Activated CD8-positive, alpha-beta memory T cell treated with anti-CD3 and anti-CD28 coated beads, Interleukin-2, amount 10 ng/mL, durations not matched to agents 7 days and 5 days (primary cell): ENCODE results near the gene ATP5F1E. TPM values are rescaled to one million over a fixed set of nuclear protein-coding genes. Genes with fewer than 3 reads are reported as not detected.
"Not testable (repeated sequence)": the region's sequence is repeated elsewhere in the genome, so short reads cannot be mapped to it uniquely, and the experiment has no call there.

Source experiments
- ATAC-seq: fragments of 150-1000 bp; cut with Tn5 transposase; one replicate; pipeline ENCODE4 v1.10.0; 2021; ENCODE audit warnings: moderate library complexity
- CTCF ChIA-PET: fragments of 350-600 bp; sonication (Branson Sonifier 250); formaldehyde crosslinking; loops from one replicate; lab custom pipeline; 2021; ENCODE audit warnings: antibody characterized with exemption; lab: Charles Lee
- DNase-seq: peaks from one replicate; pipeline ENCODE4 v3.0.0-alpha.2; 2020
- H3K27ac Mint-ChIP-seq: one replicate; pipeline ENCODE4 v1.8.0; 2021; ENCODE audit warnings: mild to moderate bottlenecking, mixed read lengths
- H3K27me3 Mint-ChIP-seq: one replicate; pipeline ENCODE4 v1.8.0; 2021; ENCODE audit warnings: mixed read lengths
- H3K36me3 Mint-ChIP-seq: one replicate; pipeline ENCODE4 v1.8.0; 2021; ENCODE audit warnings: mild to moderate bottlenecking, mixed read lengths
- H3K4me1 Mint-ChIP-seq: one replicate; pipeline ENCODE4 v1.8.0; 2021; ENCODE audit warnings: mixed read lengths
- H3K4me3 Mint-ChIP-seq: one replicate; pipeline ENCODE4 v1.8.0; 2021; ENCODE audit warnings: mild to moderate bottlenecking, moderate library complexity, mixed read lengths
- H3K9me3 Mint-ChIP-seq: one replicate; pipeline ENCODE4 v1.8.0; 2022; ENCODE audit warnings: low read depth, mixed read lengths
- total RNA-seq, 2 experiments: library from RNA; stranded (reverse); gene quantifications; one replicate each; pipeline ENCODE4 v1.2.3, GENCODE V29; 2021

ATP5F1E gene
- total RNA-seq, 2 experiments from 2014 or later, result 78.3 to 80.8 TPM

DNA sequence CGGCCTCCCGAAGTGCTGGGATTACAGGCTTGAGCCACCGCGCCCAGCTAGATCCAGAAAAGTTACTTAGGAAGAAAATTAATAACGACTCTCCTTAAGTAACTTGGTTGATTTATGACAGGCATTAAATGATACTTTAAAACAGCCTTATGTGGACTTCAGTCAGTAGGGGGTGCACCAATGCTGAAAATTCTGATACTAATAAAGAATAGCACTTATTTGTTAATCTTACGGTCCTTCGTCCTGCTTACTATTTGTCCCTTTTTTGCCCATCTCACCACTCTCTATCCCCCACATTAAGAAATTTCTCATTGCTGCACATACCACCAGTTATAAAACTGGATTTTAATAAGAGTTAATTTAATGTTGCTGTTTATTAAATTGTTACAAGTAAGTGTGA lies 23.2 kb upstream of the ATP5F1E start:
- DNase-seq (no peak), ATAC-seq (no peak)
- Mint-ChIP-seq H3K9me3 (no peaks in the 10 kb centered on the region), H3K36me3 (no peaks in the 10 kb centered on the region), H3K27me3 (peaks cover 51% of the 10 kb centered on the region), H3K4me3 (no peak overlapping the region), H3K27ac (no peak overlapping the region), H3K4me1 (no peaks in the 10 kb centered on the region)
- CTCF ChIA-PET, result interaction anchor here (1.2 kb wide), 1 partner anchor 33 kb away, joined by 3 read pairs; no protein-coding TSS in a partner anchor

DNA sequence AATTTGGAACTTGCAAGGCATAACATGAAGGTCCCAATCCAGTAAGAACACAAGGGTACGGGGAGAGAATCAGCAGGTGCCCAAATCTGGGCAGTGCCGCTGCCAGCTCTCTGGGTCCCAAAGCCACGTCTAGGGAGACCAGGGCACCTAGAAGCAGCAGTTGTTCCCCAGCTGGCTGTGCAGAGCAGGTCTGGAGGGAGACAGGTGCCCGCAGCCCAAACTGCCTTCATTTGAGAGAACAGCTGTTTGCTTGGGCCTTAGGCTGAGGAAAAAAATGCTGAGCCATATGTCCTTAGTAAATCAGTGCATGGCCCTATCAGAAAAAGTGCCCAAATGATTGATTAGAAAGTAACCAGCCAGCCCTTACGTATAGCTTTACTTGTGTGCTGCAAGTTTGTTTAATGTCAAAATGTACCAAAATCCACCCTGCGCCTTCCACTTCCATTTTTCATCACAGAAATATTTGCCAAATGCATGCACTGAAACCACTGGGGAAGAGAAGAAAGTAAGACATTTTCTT lies 19.6 kb upstream of the ATP5F1E start:
- Mint-ChIP-seq H3K27ac (no peak overlapping the region), H3K4me3 (no peak overlapping the region), H3K27me3 (peaks cover 51% of the 10 kb centered on the region), H3K9me3 (no peaks in the 10 kb centered on the region), H3K4me1 (peaks cover 10% of the 10 kb centered on the region), H3K36me3 (no peaks in the 10 kb centered on the region)
- CTCF ChIA-PET, result no interaction called here
- ATAC-seq (no peak), DNase-seq (no peak)

DNA sequence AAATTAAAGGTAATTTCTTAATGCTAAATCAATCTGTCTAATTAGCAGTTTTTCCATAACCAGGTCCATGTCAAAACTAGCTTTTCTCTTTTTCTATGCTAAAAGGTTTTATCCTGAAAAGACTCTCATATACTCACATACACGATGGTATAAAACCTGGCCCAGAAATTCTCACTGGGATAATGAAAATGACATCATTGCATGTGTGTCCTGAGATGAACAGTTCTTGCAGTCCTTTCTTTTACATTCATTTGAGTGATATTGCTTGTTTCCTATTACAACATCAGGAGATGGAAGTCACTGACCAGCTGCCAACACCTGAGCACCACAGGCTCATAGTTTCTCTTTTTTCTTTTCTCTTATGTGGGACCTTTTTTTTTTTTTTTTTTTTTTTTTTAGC lies 18.3 kb upstream of the ATP5F1E start:
- peaks cover 10% of the 10 kb centered on the region for H3K4me1 Mint-ChIP-seq

DNA sequence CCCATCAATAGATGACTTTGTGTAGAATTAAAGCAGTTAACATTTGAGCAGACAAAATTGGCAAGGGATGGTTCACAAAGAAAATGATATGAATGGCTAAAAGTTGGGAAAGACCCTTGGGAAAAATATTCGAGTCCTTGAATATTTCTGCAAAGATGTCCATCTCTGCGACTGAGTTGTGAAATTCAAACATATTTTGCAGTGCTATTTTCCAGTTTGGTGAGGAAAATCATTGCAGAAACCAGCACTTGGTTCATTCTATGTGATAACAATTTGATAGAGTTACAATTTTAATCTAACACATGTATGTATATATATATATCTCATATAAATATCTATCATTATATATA lies 16.5 kb upstream of the ATP5F1E start:
- Mint-ChIP-seq H3K4me1 (peaks cover 18% of the 10 kb centered on the region), H3K4me3 (no peak overlapping the region), H3K27ac (no peak overlapping the region), H3K27me3 (peaks cover 33% of the 10 kb centered on the region), H3K36me3 (no peaks in the 10 kb centered on the region), H3K9me3 (no peaks in the 10 kb centered on the region)
- CTCF ChIA-PET, result no interaction called here
- DNase-seq (no peak), ATAC-seq (no peak)

More for the DNA sequence above, 18.3 kb upstream of the ATP5F1E start:
- H3K4me3 Mint-ChIP-seq, result no peak overlapping the region
- no peak overlapping the region for H3K27ac Mint-ChIP-seq
- H3K9me3 Mint-ChIP-seq, result no peaks in the 10 kb centered on the region
- H3K27me3 Mint-ChIP-seq, result peaks cover 42% of the 10 kb centered on the region
- DNase-seq (no peak), ATAC-seq (no peak)
- no peaks in the 10 kb centered on the region for H3K36me3 Mint-ChIP-seq
- CTCF ChIA-PET, result interaction anchor here (0.9 to 1.4 kb wide), 3 partner anchors 32 to 353 kb away, joined by 3 to 4 read pairs (median 3); no protein-coding TSS in a partner anchor

DNA sequence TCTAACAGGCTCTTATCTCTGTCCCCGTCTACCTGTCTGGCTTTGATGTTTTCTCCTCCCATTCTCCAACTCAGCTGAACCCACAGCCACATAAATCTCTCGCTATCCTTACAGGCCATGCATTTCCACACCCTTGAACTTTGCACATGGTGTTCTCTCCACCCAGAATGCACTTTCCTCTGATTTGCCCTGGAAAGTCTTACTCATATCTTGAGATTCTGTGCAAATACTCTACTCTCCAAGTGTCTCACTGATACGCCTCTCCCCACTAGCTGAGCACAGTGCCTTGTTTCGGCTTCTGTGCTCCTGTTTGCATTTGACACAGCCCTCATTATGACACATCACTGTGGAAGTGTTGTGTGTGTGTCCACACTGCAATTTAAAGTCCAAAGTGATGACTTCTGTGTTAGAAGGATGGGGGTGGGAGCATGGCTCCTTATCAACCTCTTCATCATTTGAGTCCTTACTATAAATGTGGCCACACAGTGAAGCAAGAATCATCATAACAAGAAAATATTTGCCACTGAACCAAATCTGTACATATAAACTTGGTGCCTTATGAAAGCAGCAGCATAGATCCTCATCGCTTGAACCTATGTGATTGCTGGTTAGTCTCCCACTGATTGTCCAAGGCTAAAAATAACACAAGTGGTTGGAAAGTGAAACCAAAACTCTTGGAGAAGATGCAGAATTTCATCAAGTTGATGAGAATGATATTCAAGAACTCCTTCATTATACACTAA lies 16.0 kb upstream of the ATP5F1E start:
- H3K36me3 Mint-ChIP-seq, result no peaks in the 10 kb centered on the region
- peaks cover 28% of the 10 kb centered on the region for H3K27me3 Mint-ChIP-seq
- peaks cover 23% of the 10 kb centered on the region for H3K4me1 Mint-ChIP-seq
- H3K9me3 Mint-ChIP-seq, result no peaks in the 10 kb centered on the region
- peak overlapping the region; percentile 22 for H3K27ac Mint-ChIP-seq
- H3K4me3 Mint-ChIP-seq, result no peak overlapping the region
- CTCF ChIA-PET, result no interaction called here
- DNase-seq (no peak), ATAC-seq (peak; percentile 45)

DNA sequence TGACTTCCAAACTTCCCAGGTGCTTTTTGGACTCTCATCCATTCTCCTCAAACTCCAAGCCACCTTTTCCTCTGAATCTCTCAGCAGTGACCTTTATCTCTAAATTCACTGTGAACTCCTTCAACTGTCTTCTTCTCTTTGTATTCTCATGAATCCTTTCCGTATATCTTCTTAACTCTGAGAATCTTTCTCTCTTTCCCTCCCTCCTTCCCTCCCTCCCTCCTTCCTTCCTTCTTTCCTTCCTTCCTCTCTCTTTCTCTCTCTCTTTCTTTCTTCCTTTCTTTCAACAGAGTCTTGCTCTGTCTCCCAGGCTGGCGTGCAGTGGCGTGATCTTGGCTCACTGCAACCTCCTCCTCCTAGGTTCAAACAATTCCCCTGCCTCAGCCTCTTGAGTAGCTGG lies 14.7 kb upstream of the ATP5F1E start:
- H3K27ac Mint-ChIP-seq, result no peak overlapping the region

DNA sequence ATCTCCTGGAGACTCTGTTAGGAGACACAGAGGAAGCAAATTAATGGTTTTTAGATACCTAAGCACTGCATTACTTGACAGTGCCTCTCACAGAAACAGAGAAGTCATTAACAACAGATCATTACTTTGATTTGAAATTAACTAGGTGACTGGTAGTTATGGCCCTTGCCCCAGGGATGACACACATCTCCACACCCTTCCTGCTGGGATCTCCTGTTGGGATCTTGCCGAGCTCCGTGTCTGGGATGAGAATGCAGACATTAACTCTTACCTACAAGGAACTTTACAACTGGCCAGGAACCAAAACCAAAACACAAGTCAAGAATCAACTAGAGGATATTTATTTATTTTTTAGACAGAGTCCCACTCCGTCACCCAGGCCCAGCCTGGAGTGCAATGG lies 12.7 kb upstream of the ATP5F1E start:
- H3K4me1 Mint-ChIP-seq, result peaks cover 42% of the 10 kb centered on the region
- no peaks in the 10 kb centered on the region for H3K9me3 Mint-ChIP-seq
- CTCF ChIA-PET, result no interaction called here
- H3K36me3 Mint-ChIP-seq, result peaks cover 15% of the 10 kb centered on the region
- no peak for ATAC-seq
- no peak for DNase-seq
- no peaks in the 10 kb centered on the region for H3K27me3 Mint-ChIP-seq
- no peak overlapping the region for H3K4me3 Mint-ChIP-seq
- H3K27ac Mint-ChIP-seq, result no peak overlapping the region

More for the DNA sequence above, 14.7 kb upstream of the ATP5F1E start:
- no peaks in the 10 kb centered on the region for H3K36me3 Mint-ChIP-seq
- DNase-seq (no peak), ATAC-seq (no peak)
- CTCF ChIA-PET, result interaction anchor here (1.9 kb wide), 1 partner anchor 175 kb away, joined by 4 read pairs; no protein-coding TSS in a partner anchor
- no peak overlapping the region for H3K4me3 Mint-ChIP-seq
- H3K4me1 Mint-ChIP-seq, result peaks cover 26% of the 10 kb centered on the region
- H3K9me3 Mint-ChIP-seq, result no peaks in the 10 kb centered on the region
- peaks cover 15% of the 10 kb centered on the region for H3K27me3 Mint-ChIP-seq

DNA sequence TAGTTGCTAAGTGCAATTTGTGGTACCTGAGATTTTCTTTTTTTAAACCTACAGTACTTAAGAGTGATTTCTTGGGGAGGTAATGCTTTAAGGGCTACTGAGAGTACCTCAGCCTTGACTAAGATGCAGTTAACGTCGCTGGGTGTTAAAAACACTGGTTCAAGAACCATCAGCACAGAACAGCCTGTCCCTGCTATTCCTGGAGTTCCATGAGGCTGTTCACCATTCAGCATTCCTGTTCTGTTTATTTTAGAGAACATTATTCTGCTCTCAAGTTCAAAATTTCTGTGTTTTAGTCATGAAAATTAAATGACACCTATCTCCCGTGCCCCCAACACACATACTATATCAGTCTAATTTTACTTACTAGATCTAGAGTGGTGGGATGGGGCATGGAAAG lies 12.2 kb upstream of the ATP5F1E start:
- DNase-seq, result no peak
- Mint-ChIP-seq H3K27ac (no peak overlapping the region), H3K4me3 (no peak overlapping the region), H3K9me3 (no peaks in the 10 kb centered on the region), H3K4me1 (peaks cover 47% of the 10 kb centered on the region), H3K27me3 (no peaks in the 10 kb centered on the region), H3K36me3 (peaks cover 16% of the 10 kb centered on the region)
- no peak for ATAC-seq
- CTCF ChIA-PET, result interaction anchor here (0.9 to 1.7 kb wide), 4 partner anchors 12 to 393 kb away, joined by 3 to 8 read pairs (median 4); partner anchors contain the start of genes ATP5F1E and STX16

DNA sequence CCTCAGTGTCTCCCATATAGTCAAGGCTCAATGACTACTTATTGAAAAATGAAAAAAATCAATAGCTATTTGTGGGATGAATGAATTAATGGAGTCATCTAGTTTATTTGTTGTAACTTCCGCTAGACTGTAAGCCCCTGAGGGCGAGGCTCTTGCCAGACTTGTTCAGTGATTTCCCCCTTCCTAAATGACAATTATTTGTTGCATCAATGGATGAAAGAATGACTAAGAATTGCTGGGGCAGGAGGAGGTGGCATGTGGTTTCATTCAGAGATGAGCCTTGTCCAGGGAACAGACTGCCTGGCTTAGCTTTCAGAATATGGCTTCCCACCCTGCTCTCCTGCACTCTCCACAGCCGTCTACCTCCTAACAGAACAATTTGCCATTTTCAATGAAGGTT lies 11.6 kb upstream of the ATP5F1E start:
- CTCF ChIA-PET, result interaction anchor here (0.9 to 1.8 kb wide), 6 partner anchors 10 to 393 kb away, joined by 3 to 8 read pairs (median 4); partner anchors contain the start of genes ATP5F1E and STX16
- peaks cover 52% of the 10 kb centered on the region for H3K4me1 Mint-ChIP-seq
- peaks cover 16% of the 10 kb centered on the region for H3K36me3 Mint-ChIP-seq
- no peaks in the 10 kb centered on the region for H3K9me3 Mint-ChIP-seq
- H3K27ac Mint-ChIP-seq, result peak overlapping the region; percentile 85
- H3K27me3 Mint-ChIP-seq, result no peaks in the 10 kb centered on the region
- DNase-seq (no peak), ATAC-seq (no peak)
- H3K4me3 Mint-ChIP-seq, result peak overlapping the region; percentile 71

DNA sequence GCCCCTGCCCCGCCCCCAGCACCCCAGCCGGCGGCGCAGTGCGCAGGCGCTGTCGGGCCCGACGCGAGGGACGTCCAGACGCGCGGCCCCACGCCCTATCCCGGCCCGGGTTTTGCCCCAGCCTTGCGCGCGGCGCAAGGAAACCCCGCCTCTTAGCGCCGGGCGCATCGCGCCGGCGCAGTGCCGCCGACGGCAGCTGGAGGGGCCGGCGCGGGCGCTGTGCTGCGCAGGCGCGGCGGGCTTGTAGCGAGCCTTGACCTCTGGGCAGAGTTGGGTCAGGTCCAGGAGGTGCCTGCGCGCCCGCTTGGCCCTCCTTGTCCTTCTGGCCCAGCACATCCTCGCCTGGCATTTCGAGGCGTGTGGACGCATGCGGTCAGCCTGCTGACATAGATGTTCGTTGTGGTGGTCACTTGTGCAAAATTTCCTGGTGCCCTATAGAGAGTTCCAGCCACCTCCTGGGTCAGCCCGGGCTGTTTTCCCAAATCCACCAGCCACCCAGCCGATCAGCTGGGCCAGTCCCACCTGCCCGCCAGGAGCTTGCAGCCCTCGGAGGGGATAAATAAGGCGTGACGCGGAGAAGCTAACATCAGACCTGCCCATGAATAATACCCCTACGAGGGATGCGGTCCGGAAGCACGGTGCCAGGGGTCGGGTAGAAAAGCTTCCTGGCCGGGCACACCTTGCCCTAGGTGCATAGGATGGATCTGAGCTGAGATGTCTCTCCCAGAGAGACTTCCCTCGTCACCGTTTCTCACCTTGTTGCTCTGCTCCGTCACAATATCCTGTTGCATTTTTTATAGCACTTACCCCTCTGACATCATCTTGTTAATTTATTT lies 10.9 kb upstream of the ATP5F1E start:
- H3K4me1 Mint-ChIP-seq, result peaks cover 48% of the 10 kb centered on the region
- CTCF ChIA-PET, result interaction anchor here (0.9 to 1.8 kb wide), 7 partner anchors 9 to 392 kb away, joined by 3 to 8 read pairs (median 5); partner anchors contain the start of genes ATP5F1E and STX16
- DNase-seq (peak; percentile 95), ATAC-seq (peak; percentile 97)
- no peaks in the 10 kb centered on the region for H3K9me3 Mint-ChIP-seq
- peak overlapping the region; percentile 92 for H3K4me3 Mint-ChIP-seq
- H3K36me3 Mint-ChIP-seq, result peaks cover 16% of the 10 kb centered on the region
- no peaks in the 10 kb centered on the region for H3K27me3 Mint-ChIP-seq
- H3K27ac Mint-ChIP-seq, result peak overlapping the region; percentile 85

DNA sequence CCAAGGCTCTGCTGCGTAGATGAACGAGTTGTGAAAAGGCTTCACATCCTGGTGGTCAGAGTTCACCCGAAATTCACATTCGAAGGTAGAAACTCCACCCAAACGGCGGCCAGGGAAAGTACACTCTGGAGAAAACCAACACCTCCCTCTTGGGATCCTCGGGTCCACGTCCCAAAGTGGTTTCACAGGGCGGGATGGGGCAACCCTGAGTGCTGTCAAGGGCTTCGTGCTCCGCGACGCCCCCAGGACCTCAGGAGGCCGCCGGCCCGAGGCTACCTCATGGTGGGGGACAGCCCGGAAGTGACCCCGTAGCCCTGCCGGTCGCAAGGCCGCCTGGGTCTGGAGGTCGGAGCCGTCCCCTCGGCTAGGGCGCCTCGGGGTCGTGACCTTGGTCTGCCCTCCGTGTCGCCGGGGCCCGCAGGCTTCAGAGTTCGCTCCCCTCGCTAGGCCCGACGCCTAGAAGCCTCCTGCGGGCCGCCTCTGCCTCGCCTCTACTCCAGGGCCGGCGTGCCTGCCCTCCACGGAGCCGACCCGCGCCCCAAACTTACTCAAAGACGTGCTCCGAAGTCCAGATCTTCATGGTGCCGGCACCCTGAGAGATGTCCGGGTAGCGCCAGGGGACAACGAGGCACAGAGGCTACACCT lies 10.1 kb upstream of the ATP5F1E start, which contains the start of gene PRELID3B:
PRELID3B (minus strand) TSS at position 636 of the 645 bp plus-strand sequence; CDS start at position 580, 56 bp downstream.
- Mint-ChIP-seq H3K27ac (peak within 1 kb of the TSS; percentile 85), H3K36me3 (peaks cover 23% of the 10 kb centered on the region), H3K27me3 (no peaks in the 10 kb centered on the region), H3K4me1 (peaks cover 52% of the 10 kb centered on the region), H3K9me3 (no peaks in the 10 kb centered on the region), H3K4me3 (peak within 1 kb of the TSS; percentile 92)
- DNase-seq, result no peak
- CTCF ChIA-PET, result interaction anchor here (1.0 to 1.8 kb wide), 3 partner anchors 8 to 40 kb away, joined by 3 to 5 read pairs (median 5); no protein-coding TSS in a partner anchor
- peak; percentile 52 for ATAC-seq

DNA sequence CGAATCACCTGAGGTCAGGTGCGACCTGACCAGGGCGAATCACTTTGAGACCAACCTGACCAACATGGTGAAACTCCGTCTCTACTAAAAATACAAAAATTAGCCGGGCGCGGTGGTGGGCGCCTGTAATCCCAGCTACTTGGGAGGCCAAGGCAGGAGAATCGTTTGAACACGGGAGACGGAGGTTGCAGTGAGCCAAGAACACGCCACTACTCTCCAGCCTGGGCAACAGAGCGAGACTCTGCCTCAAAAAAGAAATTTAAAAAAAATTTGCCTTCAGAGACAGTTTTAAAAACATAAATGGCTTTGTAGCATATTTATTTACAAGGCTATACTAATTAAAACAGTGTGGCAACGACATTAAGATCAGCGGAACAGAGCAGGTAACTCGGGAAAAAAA lies 9.4 kb upstream of the ATP5F1E start:
- H3K9me3 Mint-ChIP-seq, ATAC-seq, H3K27me3 Mint-ChIP-seq, DNase-seq: not testable (repeated sequence)
- Mint-ChIP-seq H3K4me3 (peak overlapping the region; percentile 92), H3K27ac (peak overlapping the region; percentile 38), H3K4me1 (peaks cover 60% of the 10 kb centered on the region), H3K36me3 (peaks cover 29% of the 10 kb centered on the region)
- CTCF ChIA-PET, result interaction anchor here (1.0 to 1.5 kb wide), 3 partner anchors 9 to 41 kb away, joined by 3 to 6 read pairs (median 5); partner anchors contain the start of gene ATP5F1E
